ENCODE data around the gene DAO. TPM values are rescaled to one million over a fixed set of nuclear protein-coding genes. Genes with fewer than 3 reads are reported as not detected.

The DAO gene
- total and polyA plus RNA-seq, 4 donors, result 0.24 to 1.4 (median 0.40) TPM; not detected in 1

DNA sequence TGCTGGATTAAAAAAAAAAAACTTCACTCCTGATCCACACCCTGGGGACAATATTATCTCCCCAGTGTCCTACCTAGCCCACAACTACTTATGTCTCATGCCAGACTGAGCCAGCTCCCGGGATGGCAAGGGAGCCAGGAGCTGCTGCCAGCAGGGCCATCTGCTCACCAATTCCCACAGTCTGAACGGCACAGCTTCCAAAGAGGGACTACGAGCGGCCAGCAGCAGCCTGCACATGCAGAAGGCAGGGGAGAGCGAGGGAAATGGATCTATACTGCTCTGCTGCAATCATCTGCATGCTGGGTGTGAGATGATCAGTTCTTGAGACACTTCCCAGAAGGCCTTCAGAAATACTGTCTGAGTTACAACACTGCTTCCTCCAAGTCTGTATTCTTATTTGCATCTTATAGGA, 33.6 kb upstream of the DAO start:
- H3K36me3 ChIP-seq (ENCODE audit: control insufficient read depth, insufficient read depth, low read length), result peaks cover 42% of the 10 kb centered on the region
- H3K4me3 ChIP-seq (ENCODE audit: low read depth, low read length), result no peak overlapping the region
- WGBS (ENCODE audit: insufficient coverage), result 35% methylated on average over 2 of the region's 5 CpGs
- no peaks in the 10 kb centered on the region for H3K27me3 ChIP-seq (ENCODE audit: control insufficient read depth, insufficient read depth, low read length)
- DNase-seq (ENCODE audit: low read depth in 4 of 6, low spot score in 6 of 6), result peak in 4 of 6 donors; percentile 47 to 97 (median 76)
- peak overlapping the region; percentile 6 for H3K27ac ChIP-seq (ENCODE audit: low read depth, low read length)
- peaks cover 45% of the 10 kb centered on the region for H3K4me1 ChIP-seq (ENCODE audit: control insufficient read depth, insufficient read depth, low read length)
- no peaks in the 10 kb centered on the region for H3K9me3 ChIP-seq (ENCODE audit: control insufficient read depth, insufficient read depth, low read length)

DNA sequence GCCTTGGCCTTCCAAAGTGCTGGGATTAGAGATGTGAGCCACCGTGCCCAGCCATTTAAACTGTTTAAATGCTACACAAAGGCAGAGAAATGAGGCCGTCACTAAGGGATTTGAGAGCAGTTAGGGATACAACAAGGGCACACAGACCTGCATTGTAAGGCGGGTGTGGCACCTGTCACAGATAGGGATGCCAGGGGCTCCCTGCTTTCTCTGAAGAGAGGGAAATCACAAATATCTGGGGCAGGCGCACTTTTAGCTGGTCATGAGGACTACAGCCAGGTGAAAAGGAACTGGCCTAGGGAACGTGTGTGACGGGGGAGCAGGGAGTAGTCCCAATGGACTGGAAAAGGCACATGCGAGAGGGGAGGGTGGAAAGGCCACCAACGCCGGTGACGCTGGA, 32.2 kb upstream of the DAO start:
- WGBS (ENCODE audit: insufficient coverage), result 90% methylated on average over 10 of the region's 10 CpGs
- Histone ChIP-seq H3K27ac (ENCODE audit: low read depth, low read length) (no peak overlapping the region), H3K4me1 (ENCODE audit: control insufficient read depth, insufficient read depth, low read length) (peaks cover 40% of the 10 kb centered on the region), H3K36me3 (ENCODE audit: control insufficient read depth, insufficient read depth, low read length) (peaks cover 48% of the 10 kb centered on the region), H3K4me3 (ENCODE audit: low read depth, low read length) (no peak overlapping the region), H3K9me3 (ENCODE audit: control insufficient read depth, insufficient read depth, low read length) (no peaks in the 10 kb centered on the region), H3K27me3 (ENCODE audit: control insufficient read depth, insufficient read depth, low read length) (no peaks in the 10 kb centered on the region)
- no peak for DNase-seq (ENCODE audit: low read depth in 4 of 6, low spot score in 6 of 6)

DNA sequence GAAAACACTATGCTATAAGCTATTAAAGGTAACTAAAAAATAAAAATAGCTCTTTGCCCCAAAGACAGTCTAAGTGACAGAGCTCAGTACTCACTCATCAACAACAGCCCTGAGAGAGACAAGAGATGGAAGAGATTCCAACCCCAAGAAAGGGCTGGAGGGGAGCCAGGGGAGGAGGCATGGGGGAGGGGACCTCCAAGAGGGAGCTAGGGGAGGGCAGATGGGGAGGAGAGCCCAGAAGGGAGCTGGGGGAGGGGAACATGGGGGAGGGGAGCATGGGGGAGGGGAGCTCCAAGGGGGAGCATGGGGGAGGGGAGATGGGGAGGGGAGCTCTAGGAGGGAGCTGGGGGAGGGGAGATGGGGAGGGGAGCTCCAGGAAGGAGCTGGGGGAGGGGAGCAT, 30.2 kb upstream of the DAO start:
- DNase-seq (ENCODE audit: low read depth in 4 of 6, low spot score in 6 of 6), result no peak
- H3K9me3 ChIP-seq (ENCODE audit: control insufficient read depth, insufficient read depth, low read length), result no peaks in the 10 kb centered on the region
- no peak overlapping the region for H3K4me3 ChIP-seq (ENCODE audit: low read depth, low read length)
- H3K27ac ChIP-seq (ENCODE audit: low read depth, low read length), result no peak overlapping the region
- H3K4me1 ChIP-seq (ENCODE audit: control insufficient read depth, insufficient read depth, low read length), result peaks cover 48% of the 10 kb centered on the region
- H3K27me3 ChIP-seq (ENCODE audit: control insufficient read depth, insufficient read depth, low read length), result no peaks in the 10 kb centered on the region
- H3K36me3 ChIP-seq (ENCODE audit: control insufficient read depth, insufficient read depth, low read length), result peaks cover 47% of the 10 kb centered on the region

DNA sequence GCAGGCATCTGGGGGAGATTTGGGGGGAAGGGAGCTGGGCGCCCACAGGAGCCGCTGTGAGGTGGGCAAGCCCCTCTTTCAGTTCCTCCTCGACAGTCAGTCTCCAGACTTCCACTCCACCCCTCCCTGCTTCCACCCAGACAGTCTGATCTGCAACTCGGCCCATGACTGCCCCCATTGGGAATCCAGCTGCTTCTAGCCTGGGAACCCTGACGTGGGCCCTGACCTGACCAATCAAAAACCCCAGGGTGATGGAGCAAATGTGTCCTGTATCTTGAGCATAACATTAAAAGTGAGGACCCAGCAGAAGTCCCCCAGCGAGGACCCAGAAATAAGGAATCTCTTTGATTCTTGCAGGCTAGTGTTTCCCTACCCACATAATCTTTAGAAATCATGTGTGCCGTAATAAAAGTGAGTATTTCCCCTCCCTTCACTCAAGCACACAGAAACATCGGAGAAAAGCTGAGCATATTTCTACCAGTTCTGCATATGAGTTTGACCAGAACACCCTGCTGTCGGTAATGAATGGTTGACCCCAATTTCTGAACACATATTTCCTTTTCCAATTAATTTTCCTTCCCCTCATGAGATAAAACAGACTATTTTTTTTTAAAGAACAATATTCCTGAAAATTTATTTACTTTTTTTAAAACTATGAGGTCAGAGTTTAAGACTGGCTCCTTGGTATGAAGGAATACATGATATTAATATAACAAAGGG, 28.9 kb upstream of the DAO start:
- Histone ChIP-seq H3K27me3 (ENCODE audit: control insufficient read depth, insufficient read depth, low read length) (no peaks in the 10 kb centered on the region), H3K9me3 (ENCODE audit: control insufficient read depth, insufficient read depth, low read length) (no peaks in the 10 kb centered on the region), H3K4me3 (ENCODE audit: low read depth, low read length) (no peak overlapping the region), H3K36me3 (ENCODE audit: control insufficient read depth, insufficient read depth, low read length) (peaks cover 44% of the 10 kb centered on the region), H3K4me1 (ENCODE audit: control insufficient read depth, insufficient read depth, low read length) (peaks cover 46% of the 10 kb centered on the region), H3K27ac (ENCODE audit: low read depth, low read length) (no peak overlapping the region)
- WGBS (ENCODE audit: insufficient coverage), result 73% methylated on average over 4 of the region's 9 CpGs
- DNase-seq (ENCODE audit: low read depth in 4 of 6, low spot score in 6 of 6), result no peak

DNA sequence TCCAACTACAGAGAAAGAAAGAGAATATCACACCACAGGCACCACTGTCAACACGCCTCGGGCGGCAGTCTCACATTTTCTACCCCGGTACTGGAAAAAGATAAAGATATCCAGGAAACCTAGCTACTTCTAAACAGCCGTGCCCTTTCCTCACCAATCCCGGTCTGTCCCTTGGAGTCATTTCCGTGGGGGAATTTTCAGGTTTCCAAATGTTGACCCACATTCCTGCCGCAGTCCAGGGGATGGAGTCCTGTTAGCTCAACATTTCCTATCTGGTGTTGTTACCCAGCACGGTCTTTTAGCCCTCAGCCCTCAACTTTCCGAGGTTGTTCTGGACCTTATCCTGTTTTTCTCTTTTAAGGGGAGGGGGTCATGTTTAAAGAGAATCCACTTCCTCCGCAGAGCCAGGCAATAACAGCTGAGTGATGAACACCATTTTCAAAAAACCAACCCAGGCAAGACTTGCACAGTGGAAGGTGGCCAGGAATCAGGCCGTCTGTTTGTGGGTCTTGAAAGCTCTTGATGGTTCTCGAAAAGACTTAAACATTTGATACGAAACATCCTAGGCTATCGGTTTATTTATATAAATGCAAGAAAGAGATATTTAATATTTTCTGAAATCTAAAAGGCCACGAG, 27.1 kb upstream of the DAO start:
- Histone ChIP-seq H3K27ac (ENCODE audit: low read depth, low read length) (peak overlapping the region; percentile 16), H3K36me3 (ENCODE audit: control insufficient read depth, insufficient read depth, low read length) (peaks cover 29% of the 10 kb centered on the region), H3K4me1 (ENCODE audit: control insufficient read depth, insufficient read depth, low read length) (peaks cover 39% of the 10 kb centered on the region), H3K9me3 (ENCODE audit: control insufficient read depth, insufficient read depth, low read length) (no peaks in the 10 kb centered on the region), H3K4me3 (ENCODE audit: low read depth, low read length) (no peak overlapping the region), H3K27me3 (ENCODE audit: control insufficient read depth, insufficient read depth, low read length) (no peaks in the 10 kb centered on the region)
- no peak for DNase-seq (ENCODE audit: low read depth in 4 of 6, low spot score in 6 of 6)
- WGBS (ENCODE audit: insufficient coverage), result 81% methylated on average over 6 of the region's 16 CpGs

DNA sequence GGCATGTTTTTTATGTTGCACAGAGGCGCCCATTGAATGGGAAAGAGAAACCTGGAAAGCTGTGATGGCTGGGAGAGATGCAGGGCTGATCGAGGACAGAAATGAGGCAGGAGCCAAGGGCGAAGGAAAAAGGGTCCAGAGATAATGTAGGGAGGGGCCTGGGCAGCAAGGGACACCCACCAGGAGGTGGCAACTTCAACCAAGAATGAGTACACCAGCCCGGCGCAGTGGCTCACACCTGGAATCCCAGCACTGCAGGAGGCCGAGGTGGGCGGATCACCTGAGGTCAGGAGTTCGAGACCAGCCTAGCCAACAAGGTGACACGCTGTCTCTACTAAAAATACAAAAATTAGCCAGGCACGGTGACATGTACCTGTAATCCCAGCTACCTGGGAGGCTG, 26.5 kb upstream of the DAO start:
- Histone ChIP-seq H3K4me3 (ENCODE audit: low read depth, low read length) (no peak overlapping the region), H3K27me3 (ENCODE audit: control insufficient read depth, insufficient read depth, low read length) (peaks cover 1% of the 10 kb centered on the region), H3K36me3 (ENCODE audit: control insufficient read depth, insufficient read depth, low read length) (peaks cover 24% of the 10 kb centered on the region), H3K27ac (ENCODE audit: low read depth, low read length) (no peak overlapping the region), H3K4me1 (ENCODE audit: control insufficient read depth, insufficient read depth, low read length) (peaks cover 44% of the 10 kb centered on the region), H3K9me3 (ENCODE audit: control insufficient read depth, insufficient read depth, low read length) (no peaks in the 10 kb centered on the region)
- WGBS (ENCODE audit: insufficient coverage), result 94% methylated on average over 9 of the region's 10 CpGs
- no peak for DNase-seq (ENCODE audit: low read depth in 4 of 6, low spot score in 6 of 6)

DNA sequence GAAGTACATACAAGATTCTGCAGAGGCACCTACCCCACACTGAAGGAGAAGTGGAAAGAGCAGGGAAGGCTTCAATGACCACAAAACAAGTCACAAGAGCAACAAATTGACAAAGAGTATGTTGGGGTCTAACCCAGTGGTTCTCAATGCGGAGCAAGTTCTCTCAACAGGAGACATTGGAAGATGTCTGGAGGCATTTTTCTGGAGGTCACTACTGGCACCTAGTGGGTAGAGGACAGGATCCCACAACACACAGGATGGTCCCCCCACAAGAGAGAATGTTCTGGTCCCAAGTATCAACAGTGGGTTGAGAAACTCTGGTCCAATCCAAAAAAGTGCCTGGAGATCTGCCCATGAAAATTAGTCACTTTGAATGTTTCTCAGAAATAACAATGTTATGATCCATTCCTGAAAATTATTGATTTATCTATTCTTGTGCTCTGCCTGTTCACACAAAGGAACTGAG, 25.9 kb upstream of the DAO start:
- H3K27ac ChIP-seq (ENCODE audit: low read depth, low read length), result no peak overlapping the region

DNA sequence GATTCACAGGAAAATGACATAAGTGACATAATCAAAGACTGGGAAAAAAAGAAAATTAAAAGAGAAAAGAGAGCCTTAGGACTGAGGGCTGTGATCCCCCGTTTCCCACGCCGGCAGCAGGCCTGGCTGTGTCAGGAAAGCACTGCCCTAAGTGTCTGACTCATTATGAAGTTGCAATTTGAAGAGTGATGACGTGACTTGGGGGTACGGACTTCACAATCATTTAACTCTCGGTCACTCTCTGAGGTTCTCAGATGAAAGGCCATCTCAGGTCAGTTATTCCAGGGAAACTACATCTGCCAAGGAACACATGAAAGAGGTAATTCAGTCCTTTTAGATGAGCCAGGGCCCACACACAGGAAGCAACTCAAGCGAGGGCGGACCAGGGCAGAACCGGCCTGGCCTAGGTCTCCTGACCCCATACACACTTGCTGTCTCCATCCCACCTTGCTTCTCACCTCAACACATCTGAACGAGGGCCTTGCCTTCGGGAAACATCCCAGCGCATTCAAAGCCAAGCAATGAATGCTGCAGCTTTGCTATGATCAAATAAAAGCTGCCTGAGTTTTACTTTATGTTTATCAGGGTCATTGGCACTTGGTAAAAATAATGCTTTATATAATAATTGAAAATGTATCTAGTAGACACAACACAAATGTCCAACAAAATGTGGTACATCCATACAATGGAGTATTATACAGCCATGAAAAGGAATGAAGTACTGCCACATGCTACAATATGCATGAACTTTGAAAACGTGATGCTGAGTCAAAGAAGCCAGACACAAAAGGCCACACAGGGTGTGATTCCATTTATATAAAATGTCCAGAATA, 25.2 kb upstream of the DAO start:
- Histone ChIP-seq H3K4me3 (ENCODE audit: low read depth, low read length) (no peak overlapping the region), H3K4me1 (ENCODE audit: control insufficient read depth, insufficient read depth, low read length) (peaks cover 39% of the 10 kb centered on the region), H3K36me3 (ENCODE audit: control insufficient read depth, insufficient read depth, low read length) (peaks cover 14% of the 10 kb centered on the region), H3K9me3 (ENCODE audit: control insufficient read depth, insufficient read depth, low read length) (no peaks in the 10 kb centered on the region), H3K27ac (ENCODE audit: low read depth, low read length) (peak overlapping the region; percentile 47), H3K27me3 (ENCODE audit: control insufficient read depth, insufficient read depth, low read length) (peaks cover 5% of the 10 kb centered on the region)
- DNase-seq (ENCODE audit: low read depth in 4 of 6, low spot score in 6 of 6), result no peak
- WGBS (ENCODE audit: insufficient coverage), result 90% methylated on average over 9 of the region's 13 CpGs

More for the DNA sequence above, 25.9 kb upstream of the DAO start:
- Histone ChIP-seq H3K27me3 (ENCODE audit: control insufficient read depth, insufficient read depth, low read length) (peaks cover 5% of the 10 kb centered on the region), H3K4me3 (ENCODE audit: low read depth, low read length) (no peak overlapping the region), H3K9me3 (ENCODE audit: control insufficient read depth, insufficient read depth, low read length) (no peaks in the 10 kb centered on the region), H3K36me3 (ENCODE audit: control insufficient read depth, insufficient read depth, low read length) (peaks cover 18% of the 10 kb centered on the region), H3K4me1 (ENCODE audit: control insufficient read depth, insufficient read depth, low read length) (peaks cover 43% of the 10 kb centered on the region)
- WGBS (ENCODE audit: insufficient coverage), result no CpG with 5 or more reads among the region's 1 CpG
- no peak for DNase-seq (ENCODE audit: low read depth in 4 of 6, low spot score in 6 of 6)

DNA sequence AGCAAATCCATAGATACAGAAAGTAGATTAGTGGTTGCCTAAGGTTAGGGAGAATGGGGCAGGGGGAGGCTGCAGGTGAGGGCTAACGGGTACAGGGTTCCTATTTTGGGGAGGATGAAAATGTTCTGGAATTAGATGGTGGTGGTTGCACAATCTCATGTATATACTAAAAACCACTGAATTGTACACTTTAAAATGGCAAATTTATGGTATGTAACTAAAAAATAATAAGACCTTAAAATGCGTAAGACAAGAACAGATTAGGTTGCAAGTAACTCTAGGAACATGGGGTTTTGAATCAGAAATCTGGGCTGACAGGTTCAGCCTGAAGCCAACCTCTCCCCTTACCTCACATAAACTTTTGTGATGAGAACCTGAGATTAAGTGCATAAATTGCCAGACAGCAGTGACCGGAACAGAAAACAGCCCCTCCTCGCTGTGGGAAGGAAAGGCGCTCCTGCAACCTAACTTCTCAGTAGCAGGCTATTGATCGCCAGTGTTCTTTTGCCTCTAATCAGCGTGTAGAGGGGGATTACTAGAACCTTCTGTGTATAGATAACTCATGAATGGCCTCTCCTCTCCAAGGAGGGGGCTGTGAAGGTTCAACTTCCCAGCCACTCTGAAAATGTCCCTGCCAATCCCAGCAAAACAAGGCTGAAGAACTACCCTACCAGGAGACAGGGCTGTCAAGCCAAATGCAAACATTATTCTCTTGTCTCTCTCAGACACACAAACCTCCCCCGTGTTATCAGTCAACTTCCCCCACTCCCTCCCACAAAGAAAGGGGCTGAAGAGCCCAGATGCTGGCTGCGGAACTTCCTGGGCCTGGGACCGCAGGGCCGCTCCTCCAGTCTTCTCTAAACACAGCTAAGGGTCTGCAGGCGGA, 24.4 kb upstream of the DAO start:
- peak overlapping the region; percentile 79 for H3K4me3 ChIP-seq (ENCODE audit: low read depth, low read length)
- peak overlapping the region; percentile 92 for H3K27ac ChIP-seq (ENCODE audit: low read depth, low read length)
- peaks cover 12% of the 10 kb centered on the region for H3K36me3 ChIP-seq (ENCODE audit: control insufficient read depth, insufficient read depth, low read length)
- H3K4me1 ChIP-seq (ENCODE audit: control insufficient read depth, insufficient read depth, low read length), result peaks cover 39% of the 10 kb centered on the region
- WGBS (ENCODE audit: insufficient coverage), result 60% methylated on average over 3 of the region's 12 CpGs
- H3K9me3 ChIP-seq (ENCODE audit: control insufficient read depth, insufficient read depth, low read length), result no peaks in the 10 kb centered on the region
- peaks cover 5% of the 10 kb centered on the region for H3K27me3 ChIP-seq (ENCODE audit: control insufficient read depth, insufficient read depth, low read length)
- DNase-seq (ENCODE audit: low read depth in 4 of 6, low spot score in 6 of 6), result no peak

Data from spinal cord (tissue), 10 donors.